ENCODE results near the gene ZBTB5.

ZBTB5 gene

GRCh38 chr9:37456817-37457216, 8.4 kb downstream of the ZBTB5 start:
- H3K9ac ChIP-seq (ENCODE audit: low read depth, low read length, poor library complexity, severe bottlenecking) = no peak overlapping the region
- peaks cover 95% of the 10 kb centered on the region for H3K79me2 ChIP-seq (ENCODE audit: insufficient read depth, low read length)
- H3K36me3 ChIP-seq (ENCODE audit: insufficient read depth, low read length) = no peaks in the 10 kb centered on the region
- H3K4me2 ChIP-seq (ENCODE audit: low read depth, low read length, poor library complexity, severe bottlenecking) = peak overlapping the region; percentile 7
- no peak overlapping the region for H2AFZ ChIP-seq (ENCODE audit: low read length)
- H4K20me1 ChIP-seq (ENCODE audit: insufficient read depth, low read length, poor library complexity, severe bottlenecking) = peaks cover 65% of the 10 kb centered on the region
- peaks cover 18% of the 10 kb centered on the region for H3K4me1 ChIP-seq (ENCODE audit: insufficient read depth, low read length, poor library complexity, severe bottlenecking)
- H3K27me3 ChIP-seq (ENCODE audit: insufficient read depth, low read length, poor library complexity, severe bottlenecking) = no peaks in the 10 kb centered on the region
- no peak overlapping the region for H3K4me3 ChIP-seq (ENCODE audit: low read length, poor library complexity, severe bottlenecking)
- no peaks in the 10 kb centered on the region for H3K9me3 ChIP-seq (ENCODE audit: insufficient read depth, low read depth, low read length)
- TF ChIP-seq CTCF (conservative IDR thresholded peaks at IDR 0.05; ENCODE audit: low read length) = no peak
- TF ChIP-seq EZH2phosphoT487 (IDR thresholded peaks at IDR 0.05; ENCODE audit: borderline replicate concordance) = no peak
- no peaks in the 10 kb centered on the region for H3K9me2 ChIP-seq (replicated peaks; ENCODE audit: low read depth, low read length)
- H3F3A ChIP-seq (ENCODE audit: low read depth) = no peaks in the 10 kb centered on the region

GRCh38 chr9:37455884-37456647, 9.2 kb downstream of the ZBTB5 start:
- Histone ChIP-seq H2AFZ (ENCODE audit: low read length) (no peak overlapping the region), H4K20me1 (ENCODE audit: insufficient read depth, low read length, poor library complexity, severe bottlenecking) (peaks cover 58% of the 10 kb centered on the region), H3K36me3 (ENCODE audit: insufficient read depth, low read length) (no peaks in the 10 kb centered on the region), H3K4me2 (ENCODE audit: low read depth, low read length, poor library complexity, severe bottlenecking) (peak overlapping the region; percentile 7), H3F3A (ENCODE audit: low read depth) (no peaks in the 10 kb centered on the region), H3K9me2 (replicated peaks; ENCODE audit: low read depth, low read length) (no peaks in the 10 kb centered on the region), H3K4me1 (ENCODE audit: insufficient read depth, low read length, poor library complexity, severe bottlenecking) (peaks cover 11% of the 10 kb centered on the region), H3K9me3 (ENCODE audit: insufficient read depth, low read depth, low read length) (no peaks in the 10 kb centered on the region), H3K4me3 (ENCODE audit: low read length, poor library complexity, severe bottlenecking) (no peak overlapping the region), H3K27me3 (ENCODE audit: insufficient read depth, low read length, poor library complexity, severe bottlenecking) (no peaks in the 10 kb centered on the region), H3K79me2 (ENCODE audit: insufficient read depth, low read length) (peaks cover 95% of the 10 kb centered on the region), H3K9ac (ENCODE audit: low read depth, low read length, poor library complexity, severe bottlenecking) (no peak overlapping the region)
- TF ChIP-seq EZH2phosphoT487 (IDR thresholded peaks at IDR 0.05; ENCODE audit: borderline replicate concordance) = no peak
- no peak for TF ChIP-seq CTCF (conservative IDR thresholded peaks at IDR 0.05; ENCODE audit: low read length)

DNA sequence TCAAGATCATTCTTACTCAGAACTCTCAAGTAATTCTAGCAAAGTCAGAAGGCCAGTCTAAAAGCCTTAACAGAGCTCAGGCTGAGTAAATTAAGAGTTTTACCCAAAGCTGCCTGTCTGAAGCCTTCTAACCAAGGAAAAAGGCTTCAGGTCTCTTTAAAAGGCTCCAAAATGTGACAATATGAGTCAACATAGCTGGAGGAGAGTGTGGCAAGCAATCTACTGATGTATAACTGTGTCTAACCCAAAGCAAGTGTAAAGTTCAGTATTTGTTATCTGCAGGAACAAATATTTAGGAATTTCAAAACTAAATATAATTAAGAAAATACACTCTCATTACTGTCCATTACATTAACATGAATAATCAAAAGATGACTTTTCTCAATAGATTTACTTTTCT, 11.0 kb downstream of the ZBTB5 start:
- no peak overlapping the region for H2AFZ ChIP-seq (ENCODE audit: low read length)
- no peaks in the 10 kb centered on the region for H3K27me3 ChIP-seq (ENCODE audit: insufficient read depth, low read length, poor library complexity, severe bottlenecking)
- H3K9ac ChIP-seq (ENCODE audit: low read depth, low read length, poor library complexity, severe bottlenecking) = no peak overlapping the region
- H3K4me2 ChIP-seq (ENCODE audit: low read depth, low read length, poor library complexity, severe bottlenecking) = peak overlapping the region; percentile 1
- peaks cover 5% of the 10 kb centered on the region for H3K4me1 ChIP-seq (ENCODE audit: insufficient read depth, low read length, poor library complexity, severe bottlenecking)
- no peak for TF ChIP-seq CTCF (conservative IDR thresholded peaks at IDR 0.05; ENCODE audit: low read length)
- no peak for TF ChIP-seq EZH2phosphoT487 (IDR thresholded peaks at IDR 0.05; ENCODE audit: borderline replicate concordance)
- no peaks in the 10 kb centered on the region for H3K9me3 ChIP-seq (ENCODE audit: insufficient read depth, low read depth, low read length)
- H3K9me2 ChIP-seq (replicated peaks; ENCODE audit: low read depth, low read length) = no peaks in the 10 kb centered on the region
- no peaks in the 10 kb centered on the region for H3F3A ChIP-seq (ENCODE audit: low read depth)
- peaks cover 10% of the 10 kb centered on the region; the same call in 1 of the 2 replicates for H3K36me3 ChIP-seq (ENCODE audit: insufficient read depth, low read length)
- peaks cover 49% of the 10 kb centered on the region for H4K20me1 ChIP-seq (ENCODE audit: insufficient read depth, low read length, poor library complexity, severe bottlenecking)
- H3K4me3 ChIP-seq (ENCODE audit: low read length, poor library complexity, severe bottlenecking) = no peak overlapping the region
- H3K79me2 ChIP-seq (ENCODE audit: insufficient read depth, low read length) = peaks cover 93% of the 10 kb centered on the region
